Psoas muscle (tissue), 8 donors: ENCODE measurements around the gene ITPA. TPM values are rescaled to one million over a fixed set of nuclear protein-coding genes. Genes with fewer than 3 reads are reported as not detected.

Source experiments
- ATAC-seq, 4 donors: fragments of 200-7000 bp; cut with Tn5 transposase; one replicate each; pipeline ENCODE4 v1.9.1; 2020; ENCODE audit warnings: moderate library complexity in 3 of 4, mild to moderate bottlenecking in 2 of 4
- DNase-seq, 2 donors: peaks; one replicate each; pipeline ENCODE4 v3.0.0-alpha.2; 2020
- H3K27ac ChIP-seq: fragments of 200-600 bp; one replicate; pipeline ENCODE4 v1.8.0; 2022
- H3K27me3 ChIP-seq, 3 donors: fragments of 200-600 bp in 1 of 3; one replicate each; pipeline versions ENCODE4 v1.6.1 to v1.8.0; 2013 to 2022; ENCODE audit warnings: low read length in 2 of 3, mild to moderate bottlenecking in 2 of 3, moderate library complexity in 1 of 3; ENCODE audit not compliant: insufficient read depth in 3 of 3
- H3K36me3 ChIP-seq, 2 donors: fragments of 200-600 bp in 1 of 2; one replicate each; pipeline versions ENCODE4 v1.6.1 to v1.8.0; 2013 to 2022; ENCODE audit warnings: low read depth in 1 of 2, mild to moderate bottlenecking in 1 of 2, moderate library complexity in 1 of 2; ENCODE audit not compliant: insufficient read depth in 1 of 2
- H3K4me1 ChIP-seq: fragments of 200-600 bp; one replicate; pipeline ENCODE4 v1.8.0; 2022
- H3K4me3 ChIP-seq: fragments of 200-600 bp; one replicate; pipeline ENCODE4 v1.8.0; 2022; ENCODE audit warnings: mild to moderate bottlenecking
- H3K9me3 ChIP-seq: fragments of 200-600 bp; one replicate; pipeline ENCODE4 v1.8.0; 2022
- CTCF ChIP-seq: fragments of 200-600 bp; IDR thresholded peaks from one replicate; pipeline ENCODE4 v1.8.0; 2022; ENCODE audit warnings: antibody characterized with exemption
- WGBS, 3 donors: extraction: QIAGEN DNeasy Blood & Tissue Kit; methylation state at CpG; one replicate each; pipeline versions ENCODE4 v1.1.6 to v1.1.7; 2013; 5-methylcytosine and 5-hydroxymethylcytosine counted together
- intact Hi-C, 2 donors: fragments of 100-400 bp; cut with DNase I; formaldehyde crosslinking; loops; one replicate each; pipeline versions ENCODE4 v1.11.0 to v1.14.2; 2022
- polyA plus RNA-seq, 3 donors: library from polyadenylated mRNA; stranded (reverse); fragments of 200-250 nt; gene quantifications; one replicate each; pipeline ENCODE4 v1.2.3, GENCODE V29; 2013
- total RNA-seq, 4 donors: library from RNA; stranded (reverse); fragmentation: NEBNext Ultra II Directional in 2 of 4; extraction: Animal tissue kit (Norgen Biotek cat#: 25700) in 2 of 4; gene quantifications; one replicate each; pipeline versions ENCODE4 v1.2.1 to v1.2.4, GENCODE V29; 2021 to 2023
- donor health status: healthy with polysubstance abuse.
- donor health status: DM: no; HTN: no; CAD: no; lungs with moderate emphysema.
- donor health status: Bipolar disorder and iron deficiency.
- donor health status: healthy.
- donor health status: DM: yes; HTN: yes; CAD: no.
- donor health status: DM: no; HTN: no; CAD: no.
- donor health status: DM: no; HTN: no; CAD: no.
- donor health status: DM: yes; HTN: yes; CAD: no.

Gene ITPA
- total and polyA plus RNA-seq, 7 donors, result 19.6 to 83.9 (median 26.0) TPM

GRCh38 chr20:3223994-3224680 lies 14.8 kb downstream of the ITPA start:
- intact Hi-C loops, result loop anchor here in 1 of 2 donors (5.0 kb wide), 1 partner anchor 88 kb away; no protein-coding TSS in a partner anchor

GRCh38 chr20:3224681-3225421 lies 15.6 kb downstream of the ITPA start:
- H3K36me3 ChIP-seq, result peaks cover 0 to 24% of the 10 kb centered on the region in 2 donors
- H3K4me1 ChIP-seq, result peaks cover 22% of the 10 kb centered on the region
- ATAC-seq (no peak), DNase-seq (no peak)
- H3K4me3 ChIP-seq, result no peak overlapping the region
- WGBS, 3 donors, result 92 to 94% (median 93%) methylated on average over 8 of the region's 8 CpGs
- no peaks in the 10 kb centered on the region for H3K27me3 ChIP-seq
- intact Hi-C loops, result loop anchor here in 1 of 2 donors (5.0 kb wide), 1 partner anchor 87 kb away; no protein-coding TSS in a partner anchor
- H3K9me3 ChIP-seq, result no peaks in the 10 kb centered on the region
- TF ChIP-seq CTCF, result no peak
- H3K27ac ChIP-seq, result peak overlapping the region; percentile 74

More at GRCh38 chr20:3223994-3224680, 14.8 kb downstream of the ITPA start:
- DNase-seq (no peak), ATAC-seq (no peak)
- H3K27ac ChIP-seq, result peak overlapping the region; percentile 74
- peaks cover 22% of the 10 kb centered on the region for H3K4me1 ChIP-seq
- no peak overlapping the region for H3K4me3 ChIP-seq
- 69 to 85% (median 70%) methylated on average over 20 of the region's 20 CpGs for WGBS, 3 donors
- H3K36me3 ChIP-seq, result peaks cover 0 to 26% of the 10 kb centered on the region in 2 donors
- TF ChIP-seq CTCF, result no peak
- no peaks in the 10 kb centered on the region for H3K9me3 ChIP-seq
- H3K27me3 ChIP-seq, result no peaks in the 10 kb centered on the region

GRCh38 chr20:3226093-3226492 lies 16.8 kb downstream of the ITPA start:
- Histone ChIP-seq H3K4me3 (no peak overlapping the region), H3K27ac (no peak overlapping the region), H3K9me3 (no peaks in the 10 kb centered on the region), H3K27me3 (no peaks in the 10 kb centered on the region), H3K4me1 (peaks cover 22% of the 10 kb centered on the region), H3K36me3 (peaks cover 0 to 11% of the 10 kb centered on the region in 2 donors)
- intact Hi-C loops, result no loop called here
- DNase-seq (no peak), ATAC-seq (no peak)
- TF ChIP-seq CTCF, result no peak
- 76 to 83% (median 79%) methylated on average over 10 of the region's 10 CpGs for WGBS, 3 donors

- Histone ChIP-seq H3K27ac (no peak overlapping the region), H3K9me3 (no peaks in the 10 kb centered on the region), H3K4me1 (peaks cover 22% of the 10 kb centered on the region), H3K4me3 (no peak overlapping the region), H3K36me3 (peaks cover 0 to 4% of the 10 kb centered on the region in 2 donors), H3K27me3 (no peaks in the 10 kb centered on the region)
- ATAC-seq (no peak), DNase-seq (no peak)
- no peak for TF ChIP-seq CTCF
- intact Hi-C loops, result no loop called here
- WGBS, 3 donors, result 88 to 91% (median 90%) methylated on average over 14 of the region's 14 CpGs
These were observed 17.6 kb downstream of the ITPA start for GRCh38 chr20:3226864-3227263.
